SK-N-SH (cell line): ENCODE data around the gene LRRC66. TPM values are rescaled to one million over a fixed set of nuclear protein-coding genes. Genes with fewer than 3 reads are reported as not detected.

Source experiments
- CTCF ChIA-PET: fragments of 300-600, 350-600 bp; formaldehyde crosslinking; extraction: SDS; loops from one replicate; lab custom pipeline; 2021; lab: Yijun Ruan, JAX
- POLR2A ChIA-PET: fragments of 350-600 bp; sonication (Branson Sonifier 250); formaldehyde crosslinking; extraction: SDS; loops from one replicate; lab custom pipeline; 2020; ENCODE audit warnings: antibody characterized with exemption, inconsistent platforms; lab: Yijun Ruan, JAX
- DNase-seq: peaks from one replicate; pipeline ENCODE4 v3.0.0; 2012
- H2AFZ ChIP-seq: fragments of 200-600 bp; sonication (generic); 2 replicates; pipeline ENCODE4 v1.8.1; 2016; ENCODE audit warnings: antibody characterized with exemption, mild to moderate bottlenecking, low read depth
- H3F3A ChIP-seq: fragments of 200-600 bp; sonication (generic); replicated peaks from 2 replicates; pipeline ENCODE3; 2016; ENCODE audit warnings: antibody characterized with exemption, mild to moderate bottlenecking; ENCODE audit not compliant: insufficient read depth
- H3K27ac ChIP-seq, 2 experiments: fragments of 200-500 bp in 1 of 2; fragments of 200-600 bp in 1 of 2; sonication (Bioruptor generic) in 1 of 2; sonication (generic), shearing (Covaris generic) in 1 of 2; 2 replicates each; pipeline versions ENCODE4 v1.5.1 to v1.6.1; 2014 to 2016; ENCODE audit warnings: low read depth in 2 of 2, inconsistent platforms in 1 of 2, low read length in 1 of 2, mild to moderate bottlenecking in 1 of 2, mixed read lengths in 1 of 2
- H3K27me3 ChIP-seq: fragments of 200-600 bp; sonication (generic), shearing (Covaris generic); 2 replicates; pipeline ENCODE4 v1.6.1; 2016; ENCODE audit warnings: mixed run types; ENCODE audit not compliant: insufficient read depth
- H3K36me3 ChIP-seq, 2 experiments: fragments of 200-500 bp in 1 of 2; fragments of 200-600 bp in 1 of 2; sonication (Bioruptor generic) in 1 of 2; sonication (generic) in 1 of 2; replicated peaks in 1 of 2; 2 replicates each; pipeline versions ENCODE3 to v1.5.1; 2014 to 2016; ENCODE audit warnings: low read length in 1 of 2, mild to moderate bottlenecking in 1 of 2; ENCODE audit not compliant: insufficient read depth in 2 of 2, control insufficient read depth in 1 of 2
- H3K4me1 ChIP-seq, 2 experiments: fragments of 200-500 bp in 1 of 2; fragments of 200-600 bp in 1 of 2; sonication (Bioruptor generic) in 1 of 2; sonication (generic), shearing (Covaris generic) in 1 of 2; 2 replicates each; pipeline versions ENCODE4 v1.5.1 to v1.6.1; 2014 to 2016; ENCODE audit warnings: low read depth in 1 of 2, low read length in 1 of 2, mixed run types in 1 of 2; ENCODE audit not compliant: insufficient read depth in 2 of 2, control insufficient read depth in 1 of 2
- H3K4me2 ChIP-seq: fragments of 200-600 bp; sonication (generic), shearing (Covaris generic); 2 replicates; pipeline ENCODE4 v1.6.1; 2017; ENCODE audit warnings: mixed run types
- H3K4me3 ChIP-seq, 2 experiments: fragments of 200-500 bp in 1 of 2; fragments of 200-600 bp in 1 of 2; sonication (Bioruptor generic) in 1 of 2; sonication (generic), shearing (Covaris generic) in 1 of 2; 2 replicates each; pipeline versions ENCODE4 v1.5.1 to v1.8.1; 2014 to 2016; ENCODE audit warnings: low read depth in 2 of 2, inconsistent platforms in 1 of 2, low read length in 1 of 2, mild to moderate bottlenecking in 1 of 2, mixed read lengths in 1 of 2, moderate library complexity in 1 of 2
- H3K79me2 ChIP-seq: fragments of 200-600 bp; sonication (generic); 2 replicates; pipeline ENCODE4 v1.8.1; 2017; ENCODE audit warnings: mild to moderate bottlenecking; ENCODE audit not compliant: insufficient read depth
- H3K9ac ChIP-seq: fragments of 200-600 bp; sonication (generic); 2 replicates; pipeline ENCODE4 v1.6.1; 2017; ENCODE audit warnings: mixed run types
- H3K9me2 ChIP-seq: fragments of 200-600 bp; sonication (generic); 2 replicates; pipeline ENCODE4 v1.6.1; 2017; ENCODE audit warnings: mixed run types
- H3K9me3 ChIP-seq: fragments of 200-600 bp; sonication (generic); 2 replicates; pipeline ENCODE4 v1.6.1; 2017; ENCODE audit warnings: mixed run types, mild to moderate bottlenecking, moderate library complexity
- H4K20me1 ChIP-seq: fragments of 200-600 bp; sonication (generic); 2 replicates; pipeline ENCODE4 v1.6.1; 2017; ENCODE audit warnings: mild to moderate bottlenecking, mixed run types; ENCODE audit not compliant: insufficient read depth
- CHD2 ChIP-seq: fragments of 150-350 bp; IDR thresholded peaks from 2 replicates; pipeline ENCODE4 v1.6.1; 2018; ENCODE audit warnings: low read length; ENCODE audit not compliant: partially characterized antibody
- ELF1 ChIP-seq: IDR thresholded peaks from 2 replicates; pipeline ENCODE4 v1.4.0; 2012
- EP300 ChIP-seq, 2 experiments: IDR thresholded peaks; 2 replicates each; pipeline versions ENCODE4 v1.4.0 to v1.6.1; 2012; ENCODE audit warnings: borderline replicate concordance in 1 of 2, low read depth in 1 of 2, low read length in 1 of 2
- FOSL2 ChIP-seq: IDR thresholded peaks from 2 replicates; pipeline ENCODE4 v1.4.0; 2012; ENCODE audit warnings: low read depth, mild to moderate bottlenecking, moderate library complexity, borderline replicate concordance
- FOXM1 ChIP-seq: IDR thresholded peaks from 2 replicates; pipeline ENCODE4 v1.4.0; 2012; ENCODE audit warnings: low read depth, mild to moderate bottlenecking
- GATA2 ChIP-seq: sonication (generic); formaldehyde crosslinking; IDR thresholded peaks from 2 replicates; pipeline ENCODE4 v1.5.0; 2020; ENCODE audit warnings: mild to moderate bottlenecking, missing genetic modification reagents
- JUND ChIP-seq: IDR thresholded peaks from 2 replicates; pipeline ENCODE4 v1.4.0; 2012
- MAX ChIP-seq: IDR thresholded peaks from 2 replicates; pipeline ENCODE4 v1.4.0; 2012; ENCODE audit warnings: low read depth
- MEF2A ChIP-seq: IDR thresholded peaks from 2 replicates; pipeline ENCODE4 v1.4.0; 2012; ENCODE audit warnings: low read depth, borderline replicate concordance
- MXI1 ChIP-seq: IDR thresholded peaks from 2 replicates; pipeline ENCODE4 v1.6.1; 2012; ENCODE audit warnings: mild to moderate bottlenecking, low read depth, low read length, improper control_type of control experiment
- POLR2AphosphoS5 ChIP-seq: IDR thresholded peaks from 2 replicates; pipeline ENCODE4 v1.6.1; 2012; ENCODE audit warnings: low read depth, low read length
- RCOR1 ChIP-seq: fragments of 150-350 bp; IDR thresholded peaks from 2 replicates; pipeline ENCODE4 v1.6.1; 2017; ENCODE audit warnings: antibody characterized with exemption, low read length
- REST ChIP-seq: IDR thresholded peaks from 2 replicates; pipeline ENCODE4 v1.6.1; 2012; ENCODE audit warnings: mild to moderate bottlenecking, low read depth, low read length, moderate library complexity
- USF1 ChIP-seq: IDR thresholded peaks from 2 replicates; pipeline ENCODE4 v1.4.0; 2012; ENCODE audit warnings: low read depth, borderline replicate concordance
- YY1 ChIP-seq: IDR thresholded peaks from 2 replicates; pipeline ENCODE4 v1.4.0; 2012; ENCODE audit warnings: low read depth, mild to moderate bottlenecking
- WGBS: methylation state at CpG from one replicate; pipeline ENCODE4 v1.1.6; 2017; ENCODE audit warnings: low lambda C conversion rate; 5-methylcytosine and 5-hydroxymethylcytosine counted together
- polyA plus RNA-seq, 3 experiments: library from polyadenylated mRNA; depleted of rRNA; stranded (reverse); fragments of >200 nt; gene quantifications; 2 replicates each; pipeline ENCODE4 v1.2.3, GENCODE V29; 2012

LRRC66 gene
- polyA plus RNA-seq, 1 of the 3 experiments (the other 2 are of a cell fraction): 0.07 TPM

GRCh38 chr4:52069571-52069970, 49.4 kb upstream of the LRRC66 start:
- Histone ChIP-seq H3K27ac (no peak overlapping the region), H3K79me2 (no peaks in the 10 kb centered on the region), H3K9ac (no peak overlapping the region), H3K9me2 (no peaks in the 10 kb centered on the region), H3K36me3 (no peaks in the 10 kb centered on the region), H3K9me3 (no peaks in the 10 kb centered on the region), H3K4me1 (no peaks in the 10 kb centered on the region), H3K4me3 (no peak overlapping the region), H2AFZ (0 out of 2 replicates have a peak overlapping the region, but pooled peaks have one; percentile 41), H3K4me2 (no peak overlapping the region), H3K27me3 (no peaks in the 10 kb centered on the region), H4K20me1 (no peaks in the 10 kb centered on the region), H3F3A (no peaks in the 10 kb centered on the region)
- 4% methylated on average over 1 of the region's 1 CpG for WGBS
- POLR2A ChIA-PET: no interaction called here
- TF ChIP-seq FOXM1 (no peak), GATA2 (CRISPR knock-in tag) (no peak), USF1 (no peak), EP300 (IDR thresholded peaks at IDR 0.05; ENCODE audit: borderline replicate concordance in 1 of 2, low read depth in 1 of 2, low read length in 1 of 2) (peak in 1 of 2 experiments; percentile 38; a peak in 1 of 4 replicates), POLR2AphosphoS5 (no peak)
- CTCF ChIA-PET: interaction anchor here (1.1 kb wide), 1 partner anchor 43 kb away, joined by 3 read pairs; no protein-coding TSS in a partner anchor
- DNase-seq: no peak

GRCh38 chr4:52059372-52059771, 39.2 kb upstream of the LRRC66 start:
- no peaks in the 10 kb centered on the region for H3K36me3 ChIP-seq
- ChIA-PET POLR2A (no interaction called here), CTCF (no interaction called here)
- H3K27me3 ChIP-seq: no peaks in the 10 kb centered on the region
- no peak overlapping the region for H3K27ac ChIP-seq
- H3K9me2 ChIP-seq: no peaks in the 10 kb centered on the region
- no peak overlapping the region for H3K9ac ChIP-seq
- H3K4me3 ChIP-seq: no peak overlapping the region
- H3F3A ChIP-seq: no peaks in the 10 kb centered on the region
- no peaks in the 10 kb centered on the region for H4K20me1 ChIP-seq
- H2AFZ ChIP-seq: no peak overlapping the region
- H3K9me3 ChIP-seq: no peaks in the 10 kb centered on the region
- no peak for DNase-seq
- whole genome bisulfite sequencing: 70% methylated on average over 3 of the region's 3 CpGs
- H3K79me2 ChIP-seq: no peaks in the 10 kb centered on the region
- TF ChIP-seq RCOR1: no peak
- TF ChIP-seq ELF1: no peak
- no peak for TF ChIP-seq REST
- TF ChIP-seq MEF2A: no peak
- TF ChIP-seq MXI1: no peak
- no peak for TF ChIP-seq CHD2
- TF ChIP-seq GATA2 (CRISPR knock-in tag): no peak
- TF ChIP-seq YY1: no peak
- TF ChIP-seq FOSL2: no peak
- TF ChIP-seq JUND: no peak
- TF ChIP-seq MAX: no peak
- H3K4me1 ChIP-seq: no peaks in the 10 kb centered on the region; a peak in 1 of 4 replicates
- H3K4me2 ChIP-seq: no peak overlapping the region
